Ecto neural progenitor cell (in vitro differentiated cells): ENCODE data around the gene HMX2.

ENCODE experiments used
- DNase-seq: peaks from one replicate; pipeline ENCODE4 v3.0.0-alpha.2; 2018; ENCODE audit warnings: low spot score

HMX2 gene

DNA sequence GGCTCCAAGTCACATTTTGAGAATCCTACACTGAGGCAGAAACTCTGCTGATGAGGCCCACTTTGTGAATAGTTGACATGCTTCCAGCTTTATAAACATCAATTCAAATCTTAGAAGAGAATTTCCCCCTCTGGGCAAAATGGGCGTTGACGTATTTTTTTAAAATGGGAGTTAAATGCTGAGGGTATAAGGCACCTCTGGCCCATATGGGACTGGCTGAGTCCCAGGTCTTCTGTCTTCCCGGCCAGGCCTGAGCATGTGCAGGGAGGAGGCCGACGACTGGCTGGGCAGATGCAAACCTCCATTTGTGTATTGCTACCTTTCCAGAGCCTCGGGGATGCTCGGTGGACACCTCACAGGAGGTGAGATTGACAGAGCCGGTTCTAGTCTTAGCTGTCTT is 44.0 kb downstream of the HMX2 start:
- no peak for DNase-seq

DNA sequence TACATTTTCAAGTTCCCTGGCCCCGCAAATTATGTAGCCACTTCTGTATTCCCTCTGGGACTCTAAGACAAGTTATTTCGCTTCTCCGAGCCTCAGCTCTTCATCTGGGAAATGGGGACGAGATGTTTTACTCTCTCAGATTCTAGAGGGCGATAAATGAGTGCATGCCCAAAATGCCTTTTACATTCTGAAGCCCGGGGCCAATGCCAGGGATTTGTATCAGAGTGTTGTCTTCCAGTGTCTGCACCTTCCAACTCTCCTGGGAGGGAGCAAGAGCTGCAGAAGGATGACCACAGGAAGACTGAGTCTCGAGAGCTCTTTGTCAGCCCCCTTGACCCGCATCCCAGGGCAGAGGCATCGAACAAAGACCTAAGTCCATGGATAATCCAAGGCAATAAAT is 46.1 kb downstream of the HMX2 start:
- no peak for DNase-seq
